SK-N-SH (cell line): ENCODE data around the gene SPATA13. TPM values are rescaled to one million over a fixed set of nuclear protein-coding genes. Genes with fewer than 3 reads are reported as not detected.

ENCODE experiments used
- CTCF ChIA-PET: fragments of 300-600, 350-600 bp; formaldehyde crosslinking; extraction: SDS; loops from one replicate; lab custom pipeline; 2021; lab: Yijun Ruan, JAX
- POLR2A ChIA-PET: fragments of 350-600 bp; sonication (Branson Sonifier 250); formaldehyde crosslinking; extraction: SDS; loops from one replicate; lab custom pipeline; 2020; ENCODE audit warnings: antibody characterized with exemption, inconsistent platforms; lab: Yijun Ruan, JAX
- DNase-seq: peaks from one replicate; pipeline ENCODE4 v3.0.0; 2012
- H2AFZ ChIP-seq: fragments of 200-600 bp; sonication (generic); 2 replicates; pipeline ENCODE4 v1.8.1; 2016; ENCODE audit warnings: antibody characterized with exemption, mild to moderate bottlenecking, low read depth
- H3F3A ChIP-seq: fragments of 200-600 bp; sonication (generic); replicated peaks from 2 replicates; pipeline ENCODE3; 2016; ENCODE audit warnings: antibody characterized with exemption, mild to moderate bottlenecking; ENCODE audit not compliant: insufficient read depth
- H3K27ac ChIP-seq, 2 experiments: fragments of 200-500 bp in 1 of 2; fragments of 200-600 bp in 1 of 2; sonication (Bioruptor generic) in 1 of 2; sonication (generic), shearing (Covaris generic) in 1 of 2; 2 replicates each; pipeline versions ENCODE4 v1.5.1 to v1.6.1; 2014 to 2016; ENCODE audit warnings: low read depth in 2 of 2, inconsistent platforms in 1 of 2, low read length in 1 of 2, mild to moderate bottlenecking in 1 of 2, mixed read lengths in 1 of 2
- H3K27me3 ChIP-seq: fragments of 200-600 bp; sonication (generic), shearing (Covaris generic); 2 replicates; pipeline ENCODE4 v1.6.1; 2016; ENCODE audit warnings: mixed run types; ENCODE audit not compliant: insufficient read depth
- H3K36me3 ChIP-seq, 2 experiments: fragments of 200-500 bp in 1 of 2; fragments of 200-600 bp in 1 of 2; sonication (Bioruptor generic) in 1 of 2; sonication (generic) in 1 of 2; replicated peaks in 1 of 2; 2 replicates each; pipeline versions ENCODE3 to v1.5.1; 2014 to 2016; ENCODE audit warnings: low read length in 1 of 2, mild to moderate bottlenecking in 1 of 2; ENCODE audit not compliant: insufficient read depth in 2 of 2, control insufficient read depth in 1 of 2
- H3K4me1 ChIP-seq, 2 experiments: fragments of 200-500 bp in 1 of 2; fragments of 200-600 bp in 1 of 2; sonication (Bioruptor generic) in 1 of 2; sonication (generic), shearing (Covaris generic) in 1 of 2; 2 replicates each; pipeline versions ENCODE4 v1.5.1 to v1.6.1; 2014 to 2016; ENCODE audit warnings: low read depth in 1 of 2, low read length in 1 of 2, mixed run types in 1 of 2; ENCODE audit not compliant: insufficient read depth in 2 of 2, control insufficient read depth in 1 of 2
- H3K4me2 ChIP-seq: fragments of 200-600 bp; sonication (generic), shearing (Covaris generic); 2 replicates; pipeline ENCODE4 v1.6.1; 2017; ENCODE audit warnings: mixed run types
- H3K4me3 ChIP-seq, 2 experiments: fragments of 200-500 bp in 1 of 2; fragments of 200-600 bp in 1 of 2; sonication (Bioruptor generic) in 1 of 2; sonication (generic), shearing (Covaris generic) in 1 of 2; 2 replicates each; pipeline versions ENCODE4 v1.5.1 to v1.8.1; 2014 to 2016; ENCODE audit warnings: low read depth in 2 of 2, inconsistent platforms in 1 of 2, low read length in 1 of 2, mild to moderate bottlenecking in 1 of 2, mixed read lengths in 1 of 2, moderate library complexity in 1 of 2
- H3K79me2 ChIP-seq: fragments of 200-600 bp; sonication (generic); 2 replicates; pipeline ENCODE4 v1.8.1; 2017; ENCODE audit warnings: mild to moderate bottlenecking; ENCODE audit not compliant: insufficient read depth
- H3K9ac ChIP-seq: fragments of 200-600 bp; sonication (generic); 2 replicates; pipeline ENCODE4 v1.6.1; 2017; ENCODE audit warnings: mixed run types
- H3K9me2 ChIP-seq: fragments of 200-600 bp; sonication (generic); 2 replicates; pipeline ENCODE4 v1.6.1; 2017; ENCODE audit warnings: mixed run types
- H3K9me3 ChIP-seq: fragments of 200-600 bp; sonication (generic); 2 replicates; pipeline ENCODE4 v1.6.1; 2017; ENCODE audit warnings: mixed run types, mild to moderate bottlenecking, moderate library complexity
- H4K20me1 ChIP-seq: fragments of 200-600 bp; sonication (generic); 2 replicates; pipeline ENCODE4 v1.6.1; 2017; ENCODE audit warnings: mild to moderate bottlenecking, mixed run types; ENCODE audit not compliant: insufficient read depth
- CHD2 ChIP-seq: fragments of 150-350 bp; IDR thresholded peaks from 2 replicates; pipeline ENCODE4 v1.6.1; 2018; ENCODE audit warnings: low read length; ENCODE audit not compliant: partially characterized antibody
- FOXM1 ChIP-seq: IDR thresholded peaks from 2 replicates; pipeline ENCODE4 v1.4.0; 2012; ENCODE audit warnings: low read depth, mild to moderate bottlenecking
- GATA2 ChIP-seq: sonication (generic); formaldehyde crosslinking; IDR thresholded peaks from 2 replicates; pipeline ENCODE4 v1.5.0; 2020; ENCODE audit warnings: mild to moderate bottlenecking, missing genetic modification reagents
- IRF3 ChIP-seq: fragments of 150-350 bp; IDR thresholded peaks from 2 replicates; pipeline ENCODE4 v1.6.1; 2016; ENCODE audit warnings: mild to moderate bottlenecking, low read depth, low read length
- JUND ChIP-seq: IDR thresholded peaks from 2 replicates; pipeline ENCODE4 v1.4.0; 2012
- MEF2A ChIP-seq: IDR thresholded peaks from 2 replicates; pipeline ENCODE4 v1.4.0; 2012; ENCODE audit warnings: low read depth, borderline replicate concordance
- MXI1 ChIP-seq: IDR thresholded peaks from 2 replicates; pipeline ENCODE4 v1.6.1; 2012; ENCODE audit warnings: mild to moderate bottlenecking, low read depth, low read length, improper control_type of control experiment
- NFIC ChIP-seq: IDR thresholded peaks from 2 replicates; pipeline ENCODE4 v1.4.0; 2012; ENCODE audit warnings: borderline replicate concordance
- NRF1 ChIP-seq: IDR thresholded peaks from 2 replicates; pipeline ENCODE4 v1.6.1; 2012; ENCODE audit warnings: low read depth, mild to moderate bottlenecking, low read length
- RAD21 ChIP-seq: IDR thresholded peaks from 2 replicates; pipeline ENCODE4 v1.6.1; 2012; ENCODE audit warnings: mild to moderate bottlenecking, low read length
- RCOR1 ChIP-seq: fragments of 150-350 bp; IDR thresholded peaks from 2 replicates; pipeline ENCODE4 v1.6.1; 2017; ENCODE audit warnings: antibody characterized with exemption, low read length
- SMC3 ChIP-seq: IDR thresholded peaks from 2 replicates; pipeline ENCODE4 v1.6.1; 2012; ENCODE audit warnings: low read depth, low read length, improper control_type of control experiment
- TCF12 ChIP-seq: IDR thresholded peaks from 2 replicates; pipeline ENCODE4 v1.4.0; 2012
- WGBS: methylation state at CpG from one replicate; pipeline ENCODE4 v1.1.6; 2017; ENCODE audit warnings: low lambda C conversion rate; 5-methylcytosine and 5-hydroxymethylcytosine counted together
- polyA plus RNA-seq, 3 experiments: library from polyadenylated mRNA; depleted of rRNA; stranded (reverse); fragments of >200 nt; gene quantifications; 2 replicates each; pipeline ENCODE4 v1.2.3, GENCODE V29; 2012
- TF ChIP-seq, protein P1 (sequence below): fragments of 200-600 bp; sonication (generic); IDR thresholded peaks from 2 replicates; pipeline ENCODE4 v1.6.1; 2017; ENCODE audit warnings: antibody characterized with exemption, mild to moderate bottlenecking, moderate library complexity
- TF ChIP-seq, protein P2 (sequence below): fragments of 150-350 bp; IDR thresholded peaks from 2 replicates; pipeline ENCODE4 v1.6.1; 2017; ENCODE audit warnings: antibody characterized with exemption, low read length, low read depth, borderline replicate concordance
- TF ChIP-seq, protein P3 (sequence below): IDR thresholded peaks from 2 replicates; pipeline ENCODE4 v1.4.0; 2012; ENCODE audit warnings: low read depth

Gene SPATA13
- polyA plus RNA-seq, 1 of the 3 experiments (the other 2 are of a cell fraction): 4.3 TPM

GRCh38 chr13:24183741-24184182, 23.2 kb downstream of the SPATA13 start:
- no peaks in the 10 kb centered on the region for H3K27me3 ChIP-seq
- H3K4me3 ChIP-seq: no peak overlapping the region
- no peak overlapping the region for H3K27ac ChIP-seq
- no peak overlapping the region for H3K9ac ChIP-seq
- ChIA-PET CTCF (interaction anchor here (0.8 kb wide), 1 partner anchor 13 kb away, joined by 3 read pairs; no protein-coding TSS in a partner anchor), POLR2A (no interaction called here)
- 0 out of 4 replicates have a peak, but pooled peaks cover 0 to 5% of the 10 kb centered on the region in 2 experiments for H3K4me1 ChIP-seq
- no peak overlapping the region for H2AFZ ChIP-seq
- no peaks in the 10 kb centered on the region for H3K79me2 ChIP-seq
- 94% methylated on average over 9 of the region's 9 CpGs for WGBS
- DNase-seq: no peak
- H3F3A ChIP-seq: no peaks in the 10 kb centered on the region
- H3K4me2 ChIP-seq: no peak overlapping the region
- no peak for TF ChIP-seq IRF3
- no peak for TF ChIP-seq RAD21
- TF ChIP-seq, protein P1, sequence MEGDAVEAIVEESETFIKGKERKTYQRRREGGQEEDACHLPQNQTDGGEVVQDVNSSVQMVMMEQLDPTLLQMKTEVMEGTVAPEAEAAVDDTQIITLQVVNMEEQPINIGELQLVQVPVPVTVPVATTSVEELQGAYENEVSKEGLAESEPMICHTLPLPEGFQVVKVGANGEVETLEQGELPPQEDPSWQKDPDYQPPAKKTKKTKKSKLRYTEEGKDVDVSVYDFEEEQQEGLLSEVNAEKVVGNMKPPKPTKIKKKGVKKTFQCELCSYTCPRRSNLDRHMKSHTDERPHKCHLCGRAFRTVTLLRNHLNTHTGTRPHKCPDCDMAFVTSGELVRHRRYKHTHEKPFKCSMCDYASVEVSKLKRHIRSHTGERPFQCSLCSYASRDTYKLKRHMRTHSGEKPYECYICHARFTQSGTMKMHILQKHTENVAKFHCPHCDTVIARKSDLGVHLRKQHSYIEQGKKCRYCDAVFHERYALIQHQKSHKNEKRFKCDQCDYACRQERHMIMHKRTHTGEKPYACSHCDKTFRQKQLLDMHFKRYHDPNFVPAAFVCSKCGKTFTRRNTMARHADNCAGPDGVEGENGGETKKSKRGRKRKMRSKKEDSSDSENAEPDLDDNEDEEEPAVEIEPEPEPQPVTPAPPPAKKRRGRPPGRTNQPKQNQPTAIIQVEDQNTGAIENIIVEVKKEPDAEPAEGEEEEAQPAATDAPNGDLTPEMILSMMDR: no peak
- TF ChIP-seq SMC3: no peak
- no peak for TF ChIP-seq RCOR1
- TF ChIP-seq JUND: no peak
- TF ChIP-seq GATA2: no peak
- no peak for TF ChIP-seq CHD2
- TF ChIP-seq, protein P2, sequence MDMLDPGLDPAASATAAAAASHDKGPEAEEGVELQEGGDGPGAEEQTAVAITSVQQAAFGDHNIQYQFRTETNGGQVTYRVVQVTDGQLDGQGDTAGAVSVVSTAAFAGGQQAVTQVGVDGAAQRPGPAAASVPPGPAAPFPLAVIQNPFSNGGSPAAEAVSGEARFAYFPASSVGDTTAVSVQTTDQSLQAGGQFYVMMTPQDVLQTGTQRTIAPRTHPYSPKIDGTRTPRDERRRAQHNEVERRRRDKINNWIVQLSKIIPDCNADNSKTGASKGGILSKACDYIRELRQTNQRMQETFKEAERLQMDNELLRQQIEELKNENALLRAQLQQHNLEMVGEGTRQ: no peak
- TF ChIP-seq MEF2A: no peak
- no peak for TF ChIP-seq NRF1
- TF ChIP-seq NFIC: no peak
- TF ChIP-seq FOXM1: no peak
- TF ChIP-seq TCF12: no peak
- no peak for TF ChIP-seq MXI1
- TF ChIP-seq, protein P3, sequence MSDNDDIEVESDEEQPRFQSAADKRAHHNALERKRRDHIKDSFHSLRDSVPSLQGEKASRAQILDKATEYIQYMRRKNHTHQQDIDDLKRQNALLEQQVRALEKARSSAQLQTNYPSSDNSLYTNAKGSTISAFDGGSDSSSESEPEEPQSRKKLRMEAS: no peak
- TF ChIP-seq, all 33 proteins: peak for 0
- H4K20me1 ChIP-seq: no peaks in the 10 kb centered on the region
- H3K9me2 ChIP-seq: no peaks in the 10 kb centered on the region
- no peaks in the 10 kb centered on the region for H3K9me3 ChIP-seq
- H3K36me3 ChIP-seq: no peaks in the 10 kb centered on the region
